ENCODE results near the gene BAG1. TPM values are rescaled to one million over a fixed set of nuclear protein-coding genes. Genes with fewer than 3 reads are reported as not detected.

The BAG1 gene
- total and polyA plus RNA-seq, 2 of the 13 experiments (the other 11 are each of a cell fraction or from before 2014, with no cell fraction given) = 23.1 to 59.5 TPM

DNA sequence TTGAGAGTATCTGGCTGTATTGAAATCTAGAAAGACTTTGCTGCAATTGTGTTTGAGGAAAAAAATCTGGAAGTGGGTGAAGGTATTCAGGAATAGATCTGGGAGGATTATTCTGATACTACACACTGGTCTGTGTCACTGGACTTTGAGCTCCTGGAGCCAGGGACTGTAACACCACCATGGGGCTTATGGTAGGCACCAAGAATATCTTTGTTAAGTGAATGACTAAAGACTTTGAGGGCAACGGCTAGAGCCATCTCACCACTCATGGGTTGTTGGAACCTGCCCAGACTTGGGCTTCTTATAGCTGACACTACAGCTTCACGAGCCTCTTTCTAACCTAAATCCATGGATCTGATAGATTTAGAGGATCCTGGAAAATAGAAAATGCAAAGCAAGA lies 36.0 kb upstream of the BAG1 start:
- CTCF ChIA-PET (ENCODE audit: low intra/inter-chr PET ratio, low total read pairs) = no interaction called here
- Histone ChIP-seq H4K20me1 (ENCODE audit: insufficient read depth, low read length) (peaks cover 6% of the 10 kb centered on the region), H3K4me1 (ENCODE audit: insufficient read depth, low read length) (peaks cover 55% of the 10 kb centered on the region), H3K4me2 (ENCODE audit: low read depth, low read length) (peak overlapping the region; percentile 15; the same call in 1 of the 2 replicates), H3K27me3 (ENCODE audit: control insufficient read depth in 1 of 2, insufficient read depth in 2 of 2, low read length in 2 of 2) (no peaks in the 10 kb centered on the region), H2AFZ (ENCODE audit: low read length) (no peak overlapping the region), H3K4me3 (replicated peaks in 1 of 3; ENCODE audit: insufficient read depth in 1 of 3, low read depth in 2 of 3, low read length in 3 of 3) (no peak overlapping the region), H3K36me3 (replicated peaks in 1 of 2; ENCODE audit: control insufficient read depth in 1 of 2, insufficient read depth in 2 of 2, low read length in 2 of 2) (peaks cover 21 to 91% of the 10 kb centered on the region in 2 experiments), H3K9ac (ENCODE audit: insufficient read depth, low read depth, low read length) (no peak overlapping the region), H3K27ac (ENCODE audit: extremely low read length, insufficient read depth, low read length) (peak overlapping the region; percentile 43), H3K9me3 (ENCODE audit: low read length) (no peaks in the 10 kb centered on the region), H3K79me2 (ENCODE audit: insufficient read depth, low read length) (peaks cover 43% of the 10 kb centered on the region)
- WGBS (ENCODE audit: low lambda C conversion rate) = 86% methylated on average over 2 of the region's 2 CpGs
- POLR2A ChIA-PET = interaction anchor here (0.7 to 4.1 kb wide), 3 partner anchors 10 to 49 kb away, joined by 5 to 22 read pairs (median 6); partner anchors contain the start of genes BAG1, CHMP5 and NFX1
- in situ Hi-C loops (cut with HindIII; ENCODE audit: extremely low pct_ligation_motif_present, low pct_unique_long_range_greater_than_20kb) (loop anchor here (10.0 kb wide), 1 partner anchor 64 kb away; no protein-coding TSS in a partner anchor), intact Hi-C loops (cut with micrococcal nuclease; ENCODE audit: unreplicated experiment) (no loop called here)
- ATAC-seq (peak; percentile 85), DNase-seq (ENCODE audit: low spot score) (peak; percentile 38), FAIRE-seq (no peak)
- TF ChIP-seq ZNF644 (CRISPR knock-in tag; IDR thresholded peaks at IDR 0.05; ENCODE audit: low read depth) (peak; percentile 39; the same call in 1 of the 2 replicates), HNF4A (CRISPR knock-in tag; IDR thresholded peaks at IDR 0.05) (peak; percentile 65), ZFAT (CRISPR knock-in tag; conservative IDR thresholded peaks at IDR 0.05) (no peak), ATF1 (CRISPR knock-in tag; IDR thresholded peaks at IDR 0.05) (no peak)
- BruUV-seq (replicated peaks) = no TSS peak

DNA sequence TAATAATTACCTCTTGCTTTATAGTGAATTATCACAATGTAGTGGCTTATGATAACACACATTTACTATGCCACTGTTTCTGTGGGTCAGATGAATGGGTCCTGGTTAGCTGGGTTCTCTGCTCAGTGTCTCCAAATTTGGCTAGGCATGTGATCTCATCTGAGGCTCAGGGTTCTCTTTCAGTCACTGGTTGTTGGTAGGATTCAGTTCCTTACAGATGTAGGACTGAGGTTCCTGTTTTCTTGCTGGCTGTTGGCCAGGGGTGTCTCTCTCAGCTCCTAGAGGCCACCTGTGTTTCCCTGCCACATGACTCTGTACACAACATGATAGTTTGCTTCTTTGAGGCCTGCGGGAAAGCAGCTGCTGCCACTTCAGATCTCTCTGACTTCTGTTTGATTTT lies 32.9 kb upstream of the BAG1 start:
- H3K9me3 ChIP-seq (ENCODE audit: low read length) = no peaks in the 10 kb centered on the region
- TF ChIP-seq PAX8 (CRISPR knock-in tag; IDR thresholded peaks at IDR 0.05; ENCODE audit: borderline replicate concordance) (no peak), RBM22 (optimal IDR thresholded peaks at IDR 0.05; ENCODE audit: low read length) (peak; percentile 19)
- no TSS peak for BruUV-seq (replicated peaks)
- ATAC-seq = no peak; the same call in 2 of the 3 replicates
- peaks cover 85% of the 10 kb centered on the region for H3K4me1 ChIP-seq (ENCODE audit: insufficient read depth, low read length)
- H3K79me2 ChIP-seq (ENCODE audit: insufficient read depth, low read length) = peaks cover 74% of the 10 kb centered on the region
- no peak for DNase-seq (ENCODE audit: low spot score)
- no peaks in the 10 kb centered on the region for H3K27me3 ChIP-seq (ENCODE audit: control insufficient read depth in 1 of 2, insufficient read depth in 2 of 2, low read length in 2 of 2)
- 0 out of 2 replicates have a peak overlapping the region, but pooled peaks have one; percentile 0 for H3K9ac ChIP-seq (ENCODE audit: insufficient read depth, low read depth, low read length)
- WGBS (ENCODE audit: low lambda C conversion rate) = 40% methylated on average over 1 of the region's 1 CpG
- peaks cover 14 to 78% of the 10 kb centered on the region in 2 experiments for H3K36me3 ChIP-seq (replicated peaks in 1 of 2; ENCODE audit: control insufficient read depth in 1 of 2, insufficient read depth in 2 of 2, low read length in 2 of 2)
- in situ Hi-C loops (cut with HindIII; ENCODE audit: extremely low pct_ligation_motif_present, low pct_unique_long_range_greater_than_20kb) = loop anchor here (10.0 kb wide), 1 partner anchor 167 kb away; no protein-coding TSS in a partner anchor
- no peak overlapping the region for H3K4me3 ChIP-seq (replicated peaks in 1 of 3; ENCODE audit: insufficient read depth in 1 of 3, low read depth in 2 of 3, low read length in 3 of 3)
- no peak for FAIRE-seq
- peaks cover 6% of the 10 kb centered on the region for H4K20me1 ChIP-seq (ENCODE audit: insufficient read depth, low read length)
- H3K4me2 ChIP-seq (ENCODE audit: low read depth, low read length) = peak overlapping the region; percentile 34; the same call in 1 of the 2 replicates
- peak overlapping the region; percentile 20 for H3K27ac ChIP-seq (ENCODE audit: extremely low read length, insufficient read depth, low read length)
- ChIA-PET POLR2A (interaction anchor here (0.5 kb wide), 1 partner anchor 19 kb away, joined by 3 read pairs; no protein-coding TSS in a partner anchor), CTCF (ENCODE audit: low intra/inter-chr PET ratio, low total read pairs) (no interaction called here)
- intact Hi-C loops (cut with micrococcal nuclease; ENCODE audit: unreplicated experiment) = no loop called here
- H2AFZ ChIP-seq (ENCODE audit: low read length) = no peak overlapping the region

Measured in HepG2 (cell line).